NK-92 (cell line): ENCODE data around the gene WSB1.

Source experiments
- DNase-seq: peaks from one replicate; lab custom pipeline; 2025; ENCODE audit not compliant: unreplicated experiment; lab: John Stamatoyannopoulos, UW

Gene WSB1

DNA sequence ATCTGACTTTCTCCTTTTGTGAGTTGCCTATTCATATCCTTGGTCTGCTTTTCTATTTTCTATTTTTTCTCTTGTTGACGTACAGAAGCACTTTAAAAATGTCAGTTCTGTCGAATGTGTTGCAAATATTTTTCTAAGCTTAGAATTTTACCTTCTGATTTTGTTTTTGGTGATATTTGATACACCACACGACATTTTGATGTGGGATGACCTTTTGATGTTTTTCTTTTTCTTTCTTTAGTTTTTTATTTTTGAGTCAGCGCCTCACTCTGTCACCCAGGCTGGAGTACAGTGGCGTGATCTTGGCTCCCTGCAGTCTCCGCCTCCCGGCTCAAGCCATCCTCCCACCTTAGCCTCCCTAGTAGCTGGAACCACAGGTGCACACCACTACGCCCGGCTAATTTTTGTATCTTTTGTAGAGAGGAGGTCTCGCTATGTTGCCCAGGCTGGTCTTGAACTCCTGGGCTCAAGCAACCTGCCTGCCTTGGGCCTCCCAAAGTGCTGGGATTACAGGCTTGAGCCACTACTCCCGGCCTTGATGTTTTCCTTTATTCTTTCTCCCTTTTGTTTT, 39.6 kb downstream of the WSB1 start:
- DNase-seq: no peak

DNA sequence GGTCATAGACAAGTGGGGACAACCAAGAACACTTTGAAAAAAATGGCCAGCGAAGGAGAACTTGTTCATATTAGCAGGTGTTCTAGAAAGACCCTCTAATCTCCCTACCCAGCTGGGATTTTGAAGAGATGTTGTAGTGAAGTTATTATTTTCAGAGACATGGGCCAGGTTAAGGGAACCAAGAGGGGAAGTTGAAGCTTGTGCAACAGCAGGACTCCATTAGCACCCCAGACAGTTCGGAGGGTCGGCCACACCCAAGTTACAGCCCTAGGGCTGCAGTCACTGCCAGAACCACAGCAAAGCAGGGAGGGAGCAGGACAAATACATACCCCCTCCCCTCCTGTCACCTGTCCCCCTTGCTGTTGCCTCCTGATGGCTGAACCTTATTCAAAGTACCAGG, 42.3 kb downstream of the WSB1 start:
- DNase-seq: no peak

DNA sequence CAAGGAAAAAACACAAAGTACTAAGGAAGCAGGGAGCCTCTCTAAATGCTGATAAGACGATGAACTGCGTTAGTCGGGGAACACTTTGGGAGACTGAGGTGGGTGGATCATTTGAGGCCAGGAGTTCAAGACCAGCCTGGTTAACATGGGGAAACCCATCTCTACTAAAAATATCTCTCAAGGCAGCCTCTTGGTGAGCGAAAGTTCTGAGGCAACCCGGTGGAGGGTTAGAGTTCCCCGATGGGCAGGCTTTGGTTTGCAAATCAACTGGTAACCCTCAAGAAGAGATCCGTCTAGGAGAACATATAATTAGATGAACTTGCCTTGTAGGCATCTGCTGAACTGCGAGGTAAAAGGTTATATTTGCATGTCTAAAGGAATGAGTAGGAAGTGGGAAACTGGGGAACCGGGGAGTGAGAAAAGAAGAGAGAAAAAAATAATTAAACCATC, 44.6 kb downstream of the WSB1 start:
- no peak for DNase-seq

DNA sequence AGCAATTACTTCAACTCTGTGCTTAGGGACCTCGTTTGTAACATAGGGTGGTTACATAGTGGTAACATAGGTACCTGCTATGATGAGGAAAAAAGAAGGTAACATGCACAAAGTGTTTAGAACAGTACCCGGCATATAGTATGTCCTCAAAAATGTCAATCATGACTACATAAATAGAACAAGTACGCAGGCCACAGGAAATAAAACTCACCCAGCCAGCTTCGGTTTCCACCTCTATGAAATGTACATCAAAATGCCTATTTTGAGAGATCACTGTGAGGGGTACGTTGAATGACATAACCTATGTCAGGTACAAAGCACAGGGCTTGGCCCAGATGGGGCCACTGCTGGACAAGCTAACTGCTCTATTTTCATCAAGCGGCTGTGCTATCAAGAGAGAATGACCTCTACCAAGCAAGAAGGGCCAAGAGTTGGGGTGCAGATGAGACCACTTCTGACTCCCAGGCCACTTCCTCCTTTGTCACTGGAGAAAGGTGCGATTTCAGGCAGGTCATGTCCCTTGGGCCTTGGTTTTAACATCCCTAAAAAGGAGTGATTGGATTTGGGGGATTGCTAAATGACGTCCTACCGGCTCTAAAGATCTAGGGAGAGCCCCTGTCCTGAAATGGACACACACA, 45.4 kb downstream of the WSB1 start:
- no peak for DNase-seq

DNA sequence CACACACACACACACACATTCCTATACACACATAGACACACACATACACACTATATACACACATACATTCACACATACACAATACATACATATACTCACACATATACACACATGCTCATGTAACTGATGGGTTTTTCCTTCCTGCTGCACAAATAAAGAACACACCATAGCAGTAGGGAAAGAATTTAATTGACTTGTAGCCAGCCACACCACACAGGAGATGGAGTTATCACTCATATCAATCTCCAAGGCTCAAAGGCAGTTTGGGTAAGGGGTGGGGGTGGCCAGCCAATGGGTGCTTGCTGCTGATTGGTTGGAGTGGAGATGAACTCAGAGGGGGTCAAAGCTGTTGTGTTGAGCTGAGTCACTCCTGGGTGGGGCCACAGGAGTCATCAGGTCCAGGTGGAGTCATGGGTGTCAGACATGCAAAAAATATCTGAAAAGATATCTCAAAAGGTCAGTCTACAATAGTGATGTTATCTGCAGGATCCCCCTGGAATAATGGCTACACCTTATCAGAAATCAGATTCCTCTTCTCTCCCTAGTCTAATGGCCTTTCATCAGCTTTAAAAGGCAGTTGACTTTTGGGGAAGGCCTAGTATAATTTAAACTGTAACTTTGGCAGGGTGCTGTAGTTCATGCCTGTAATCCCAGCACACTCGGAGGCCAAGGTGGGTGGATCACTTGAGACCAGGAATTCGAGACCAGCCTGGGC, 46.1 kb downstream of the WSB1 start:
- no peak for DNase-seq

DNA sequence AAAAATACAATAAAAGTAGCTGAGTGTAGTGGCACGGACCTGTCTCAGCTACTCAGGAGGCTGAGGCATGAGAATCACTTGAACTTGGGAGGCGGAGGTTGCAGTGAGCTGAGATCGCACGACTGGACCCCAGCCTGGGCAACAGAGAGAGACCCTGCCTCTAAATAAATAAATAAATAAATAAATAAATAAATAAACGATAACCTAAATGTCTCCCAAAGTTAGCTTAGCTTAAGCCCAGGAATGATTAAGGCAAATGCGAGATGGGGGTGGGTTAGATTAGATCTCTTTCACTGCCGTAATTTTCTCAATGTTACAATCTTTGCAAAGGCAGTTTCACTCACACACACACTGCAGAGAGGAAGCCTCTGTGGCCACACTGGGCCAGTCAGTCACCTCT, 46.7 kb downstream of the WSB1 start:
- DNase-seq: no peak

DNA sequence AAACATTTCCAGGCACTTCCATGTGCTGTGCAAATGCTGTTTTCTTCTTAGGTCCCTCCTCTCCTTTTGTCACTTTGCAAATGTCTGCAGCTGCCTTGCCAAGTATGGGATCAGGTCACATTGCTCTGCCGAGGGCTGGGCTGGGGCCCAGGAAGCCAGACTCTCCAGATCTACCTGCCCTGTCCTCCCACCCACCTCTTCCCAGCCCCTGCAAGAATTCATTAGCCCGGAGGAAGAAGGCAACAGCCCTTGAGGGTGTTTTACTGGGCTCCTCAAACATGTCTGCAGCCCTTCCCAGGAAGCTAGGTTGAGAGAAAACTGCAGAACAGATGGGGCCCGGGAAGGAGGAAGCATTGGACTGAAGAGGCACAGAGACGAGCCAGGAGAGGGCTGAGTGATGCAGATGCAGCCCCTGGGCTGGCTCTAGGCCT, 47.1 kb downstream of the WSB1 start:
- no peak for DNase-seq

DNA sequence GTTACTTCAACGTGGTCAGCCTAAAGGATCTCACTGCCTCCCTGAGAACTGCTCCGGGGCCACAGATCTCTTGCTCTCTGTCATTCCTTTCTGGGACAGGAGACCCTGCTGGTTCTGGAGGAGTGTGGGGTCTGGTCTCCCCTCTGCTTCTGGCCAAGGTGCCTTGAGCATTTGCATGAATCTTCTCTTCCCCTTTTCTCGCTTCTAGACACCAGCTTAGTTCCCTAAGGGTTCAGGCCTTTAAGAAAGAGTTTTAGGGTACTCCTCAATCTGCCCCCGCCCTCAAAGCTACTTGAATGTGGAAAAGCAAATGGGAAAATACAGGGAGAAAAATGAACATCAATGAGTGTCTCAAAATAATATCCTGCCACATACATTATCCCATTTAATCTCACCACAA, 48.1 kb downstream of the WSB1 start:
- no peak for DNase-seq

DNA sequence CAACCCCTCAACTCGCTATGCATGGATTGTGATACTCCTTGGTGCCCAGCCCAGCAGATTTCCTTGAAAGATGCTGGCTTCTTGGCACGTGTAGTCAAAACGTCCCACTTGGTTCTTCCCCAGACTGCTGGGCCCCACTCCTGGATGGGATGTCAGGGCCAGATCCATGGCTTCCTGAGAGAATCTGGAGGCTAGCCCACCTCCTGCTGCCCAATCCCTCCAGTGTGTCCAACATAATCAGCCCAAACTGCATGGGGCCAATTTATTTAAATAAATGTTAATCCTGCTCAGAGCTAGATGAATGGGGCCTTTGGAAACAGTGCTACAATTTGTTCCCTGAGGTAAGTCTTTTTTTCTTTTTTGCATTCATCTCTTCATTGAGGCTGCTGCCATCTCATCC, 49.4 kb downstream of the WSB1 start:
- no peak for DNase-seq

DNA sequence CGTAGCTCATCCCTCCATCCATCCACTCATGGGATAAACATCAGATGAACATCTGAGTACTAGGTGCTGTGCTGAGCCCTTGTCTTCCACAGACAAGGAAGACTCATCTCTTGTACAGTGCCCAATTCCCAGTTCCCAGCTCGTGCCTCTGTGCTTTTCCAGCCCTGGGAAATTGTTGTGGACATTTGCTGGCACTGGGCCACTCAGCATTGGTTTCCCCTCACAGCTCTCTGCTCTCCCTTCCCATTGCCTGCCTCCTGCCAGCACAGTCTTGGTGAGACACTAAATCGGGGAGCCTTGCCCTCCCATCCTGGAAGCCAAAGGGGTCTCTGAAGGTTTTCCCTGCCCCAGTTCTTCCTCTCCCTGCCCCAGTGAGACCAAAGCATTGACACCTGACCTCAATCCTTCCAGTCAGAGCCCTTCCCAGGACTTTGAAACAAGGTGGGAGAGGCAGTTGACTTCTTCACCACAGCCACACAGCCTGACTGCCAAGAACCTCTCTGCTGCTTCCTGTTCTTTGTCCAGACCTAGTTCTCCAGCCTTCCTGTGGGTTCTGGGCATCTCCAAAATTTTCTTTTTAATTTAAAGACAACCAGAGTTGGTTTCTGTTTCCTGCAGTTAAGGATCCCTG, 50.2 kb downstream of the WSB1 start:
- no peak for DNase-seq

DNA sequence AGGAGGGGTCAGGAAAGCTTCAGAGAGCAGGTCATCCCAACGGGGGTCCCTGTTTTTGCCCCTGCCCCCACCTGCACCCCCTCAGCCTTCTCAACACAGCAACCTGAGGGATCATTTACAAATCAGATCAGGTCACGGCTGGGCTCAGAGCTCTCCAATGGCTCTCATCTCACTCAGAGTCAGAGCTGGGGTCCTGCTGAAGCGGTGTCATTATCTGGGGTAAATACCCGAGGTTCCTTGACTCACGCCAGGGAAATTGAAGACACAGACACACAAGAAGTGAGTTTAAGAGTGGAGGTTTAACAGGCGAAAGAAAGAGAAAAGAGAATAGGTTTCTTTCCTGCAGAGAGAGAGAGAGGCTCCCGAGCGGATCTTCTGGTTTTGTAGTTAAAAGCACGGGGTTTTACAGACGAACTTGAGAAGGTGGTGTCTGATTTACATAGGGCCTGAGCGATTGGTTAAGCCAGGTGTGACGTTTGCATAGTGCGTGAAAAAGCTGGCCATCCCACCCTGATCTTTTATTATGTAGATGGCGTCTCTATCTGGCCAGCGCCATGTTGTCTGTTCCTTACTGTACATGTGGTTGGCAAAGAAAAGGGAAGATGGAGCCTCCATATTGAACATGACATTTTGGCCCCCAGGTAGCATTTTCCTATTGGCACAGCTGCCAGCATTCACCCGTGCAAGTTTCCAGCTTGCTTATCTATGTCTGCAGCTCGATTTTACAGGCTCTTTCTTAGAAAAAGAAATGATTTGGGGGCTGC, 51.4 kb downstream of the WSB1 start:
- DNase-seq: no peak

DNA sequence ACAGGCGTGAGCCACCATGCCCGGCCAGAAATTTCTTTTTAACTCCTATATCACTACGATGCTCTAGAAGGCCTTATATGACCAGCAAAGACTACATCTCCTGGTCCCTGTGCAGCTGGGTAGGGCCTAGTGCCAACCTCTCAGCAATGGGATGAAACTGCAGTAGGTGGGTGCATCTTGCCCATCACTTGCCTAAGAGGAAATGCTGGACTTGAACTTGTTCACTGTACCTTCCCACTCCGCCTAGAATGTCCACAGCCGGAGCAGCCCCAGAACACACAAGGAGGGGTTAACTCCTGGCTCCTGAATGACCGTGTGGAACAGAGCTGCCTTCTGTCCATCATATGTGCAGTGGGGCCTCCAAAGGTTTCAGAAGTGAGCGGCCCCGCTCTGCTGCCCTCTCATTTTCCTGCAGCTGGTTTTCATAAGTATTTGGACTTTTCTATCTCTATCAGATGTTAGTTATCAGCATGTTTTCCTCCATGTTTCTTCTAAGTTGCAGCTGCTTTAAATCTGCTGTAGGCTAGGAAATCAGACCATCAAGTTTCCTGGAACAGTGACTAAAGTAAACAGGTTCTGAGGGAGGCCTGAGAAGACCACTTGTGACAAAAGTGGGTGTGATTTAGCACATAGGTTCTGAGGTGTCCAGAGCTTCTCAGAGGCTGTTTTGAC, 52.5 kb downstream of the WSB1 start:
- DNase-seq: no peak

DNA sequence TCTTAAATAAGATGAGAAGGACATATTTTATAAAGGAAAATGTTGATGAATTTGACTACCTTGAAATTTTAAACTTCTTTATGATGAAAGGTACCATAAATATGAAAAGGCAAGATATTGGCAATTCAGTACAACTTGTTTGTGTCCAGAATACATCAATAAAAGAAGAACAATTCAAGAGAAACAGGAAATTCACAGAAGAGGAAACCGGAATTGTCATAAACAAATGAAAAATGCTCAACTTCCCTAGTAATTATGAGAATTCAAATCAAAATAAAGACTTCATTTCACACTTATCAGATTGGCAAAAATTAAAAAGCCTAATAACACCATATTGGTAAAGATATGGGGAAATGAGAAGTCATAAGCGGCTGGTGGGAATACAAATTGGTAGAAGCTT, 54.3 kb downstream of the WSB1 start:
- no peak for DNase-seq

DNA sequence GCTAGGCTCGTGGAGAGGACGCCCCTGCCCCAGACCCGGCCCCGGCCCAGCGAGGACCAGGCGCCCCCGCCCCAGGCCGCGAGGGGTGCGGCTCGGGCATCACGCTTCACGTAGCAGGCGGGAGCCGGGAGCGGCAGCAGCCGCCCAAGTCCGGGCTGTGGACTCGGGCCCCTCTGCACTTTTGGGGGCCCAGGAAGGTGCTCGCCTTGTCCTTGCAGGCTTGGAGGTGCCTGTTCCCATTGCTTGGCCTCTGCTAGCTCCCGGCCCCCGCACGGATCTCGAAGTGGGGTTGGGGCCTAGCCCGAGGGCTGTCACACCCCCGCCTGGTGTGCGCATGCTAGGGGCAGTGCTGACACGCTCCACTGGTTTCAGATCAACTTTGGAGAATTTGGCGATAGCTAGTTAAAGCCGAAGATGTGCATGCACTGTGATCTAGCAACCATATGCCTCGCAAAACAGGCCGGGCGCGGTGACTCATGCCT, 55.7 kb downstream of the WSB1 start:
- DNase-seq: no peak

DNA sequence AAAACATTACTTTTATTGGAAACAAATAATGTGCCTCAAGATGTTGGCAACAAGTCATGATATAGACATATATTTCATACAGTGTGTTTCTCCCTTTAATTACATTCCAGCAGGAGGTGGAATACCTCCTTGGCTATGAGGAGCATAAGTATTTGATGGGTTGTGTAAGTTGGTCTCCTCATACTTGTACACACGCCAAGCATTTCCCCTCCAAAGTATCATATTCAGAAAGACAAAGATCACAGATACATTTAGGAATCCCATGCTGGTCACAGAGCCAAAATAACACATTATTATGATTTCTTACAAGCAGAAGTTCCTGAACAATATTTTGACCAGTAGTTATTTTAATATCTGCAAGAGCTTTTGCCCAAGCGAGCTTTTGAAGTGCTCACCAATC, 57.8 kb downstream of the WSB1 start:
- DNase-seq: no peak

DNA sequence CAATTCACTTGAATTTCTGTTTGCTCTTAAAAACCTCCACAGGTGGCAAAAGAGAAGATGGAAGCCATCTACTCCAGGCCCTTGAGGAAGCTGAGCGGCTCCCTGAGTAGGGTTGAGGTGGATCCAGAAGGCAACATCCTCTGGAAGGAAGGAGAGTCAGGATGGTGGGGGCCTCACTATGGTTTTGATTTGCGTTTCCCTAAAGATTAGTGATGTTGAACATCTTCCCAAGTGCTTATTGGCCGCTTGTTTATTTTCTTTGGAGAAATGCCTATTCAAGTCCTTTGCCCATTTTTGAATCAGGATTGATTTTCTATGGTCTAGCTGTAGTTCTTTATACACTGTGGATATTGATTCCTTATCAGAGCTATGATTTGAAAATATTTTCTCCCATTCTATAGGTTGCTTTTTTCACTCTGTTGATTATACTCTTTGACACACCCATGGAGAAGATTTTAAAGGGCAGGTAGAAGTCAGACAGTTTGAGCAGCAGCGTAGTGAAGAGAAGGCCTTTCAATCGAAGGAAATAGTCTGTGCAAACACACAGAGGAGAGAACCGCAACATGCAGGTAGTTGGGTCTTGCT, 58.6 kb downstream of the WSB1 start:
- no peak for DNase-seq

DNA sequence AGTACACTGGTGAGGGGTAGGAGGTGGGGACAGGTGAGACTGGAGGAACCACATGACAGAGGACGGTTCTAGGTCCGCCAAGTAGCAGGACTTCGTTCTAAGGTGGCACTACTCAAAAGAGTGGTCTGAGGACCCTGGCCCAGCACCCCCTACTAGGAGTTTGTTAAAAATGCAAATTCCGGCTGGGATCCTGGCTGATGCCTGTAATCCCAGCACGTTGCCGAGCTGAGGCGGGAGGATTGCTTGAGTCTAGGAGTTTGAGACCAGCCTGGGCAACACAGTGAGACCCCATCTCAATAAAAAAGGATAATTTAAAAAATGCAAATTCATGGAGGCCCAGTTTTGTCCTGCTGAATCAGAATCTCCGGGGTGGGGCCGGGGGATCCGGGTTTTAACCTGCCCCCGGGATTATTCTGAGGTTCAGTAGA, 59.1 kb downstream of the WSB1 start:
- DNase-seq: no peak

DNA sequence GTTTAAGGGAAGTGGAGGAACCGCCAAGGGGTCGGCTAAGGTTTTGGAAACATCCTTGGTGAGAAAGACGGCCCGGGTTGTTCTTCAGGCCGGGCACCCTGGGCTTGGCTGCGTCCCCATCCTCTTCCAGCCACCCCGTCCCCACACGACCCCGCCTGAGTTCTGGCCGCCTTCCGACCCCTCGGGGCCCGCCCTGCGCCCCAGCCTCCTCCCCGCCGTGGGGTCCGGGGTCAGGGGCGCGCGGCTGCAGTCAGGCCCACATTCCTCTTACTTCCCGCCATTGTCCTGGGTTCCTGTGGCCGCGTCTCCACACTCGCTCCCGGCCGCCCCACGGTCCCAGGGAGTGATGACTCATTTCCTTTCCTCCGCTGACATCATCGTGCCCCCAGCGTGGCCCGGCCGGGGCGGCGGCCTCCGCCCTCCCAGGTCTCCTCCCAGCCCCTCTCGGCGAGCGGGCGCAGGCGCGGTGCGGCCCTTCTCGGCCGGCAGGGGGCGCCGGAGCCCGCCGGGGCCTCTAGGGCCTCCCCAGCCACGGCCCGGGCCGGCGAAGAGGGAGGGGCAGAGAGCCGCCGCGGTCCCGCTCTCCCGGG, 59.6 kb downstream of the WSB1 start:
- peak; percentile 27 for DNase-seq

DNA sequence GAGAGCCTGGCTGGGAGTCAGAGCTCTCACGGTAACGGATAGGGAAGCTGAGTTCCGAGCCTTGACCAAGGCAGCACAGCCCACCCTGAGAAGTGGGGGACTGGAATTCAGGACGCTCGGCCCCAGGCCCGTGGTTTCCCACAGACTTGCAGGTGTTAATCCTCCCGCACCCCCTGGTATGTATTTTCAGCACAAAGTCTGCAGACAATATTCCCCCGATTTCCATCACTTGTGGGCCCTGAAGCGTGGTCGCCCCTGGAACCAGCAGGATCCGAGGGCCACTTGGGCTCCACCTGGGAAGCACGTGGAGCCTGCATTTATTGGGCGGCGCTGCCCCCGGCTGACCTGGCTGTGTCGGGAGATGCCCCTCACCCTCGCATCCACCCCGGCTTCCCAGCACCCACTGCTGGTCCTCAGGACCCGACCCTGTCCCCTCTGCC, 60.2 kb downstream of the WSB1 start:
- DNase-seq: no peak
